ENCODE measurements around the gene BMI1. TPM values are rescaled to one million over a fixed set of nuclear protein-coding genes. Genes with fewer than 3 reads are reported as not detected.

BMI1 gene
- total RNA-seq, 1 experiment from 2014 or later: 6.8 TPM

GRCh38 chr10:22319980-22320558 is 830 bp upstream of the BMI1 start:
- Mint-ChIP-seq H3K9me3 (peaks cover 4 to 5% of the 10 kb centered on the region in 2 experiments; a peak in 3 of 5 replicates), H3K27ac (no peak overlapping the region), H3K27me3 (ENCODE audit: low read depth) (peaks cover 85% of the 10 kb centered on the region), H3K36me3 (ENCODE audit: insufficient read depth in 1 of 3, low read depth in 3 of 3) (peaks cover 0 to 2% (median 1%) of the 10 kb centered on the region in 3 experiments; a peak in 3 of 7 replicates), H3K4me1 (peaks cover 42 to 63% of the 10 kb centered on the region in 2 experiments), H3K4me3 (peak overlapping the region; percentile 58 to 82)
- H3K27me3 ChIP-seq (ENCODE audit: insufficient read depth, low read length): peaks cover 56% of the 10 kb centered on the region
- TF ChIP-seq CTCF (conservative IDR thresholded peaks at IDR 0.05): no peak
- no CpG with 5 or more reads among the region's 30 CpGs for WGBS (ENCODE audit: extremely low coverage, insufficient read length, low lambda C conversion rate)
- H2BK20ac ChIP-seq (ENCODE audit: low read depth, low read length, poor library complexity, severe bottlenecking): no peak overlapping the region
- no peak overlapping the region for H2AFZ ChIP-seq (ENCODE audit: low read length)
- H2BK120ac ChIP-seq (ENCODE audit: low read depth, low read length, poor library complexity, severe bottlenecking): no peak overlapping the region
- no peak overlapping the region for H2BK5ac ChIP-seq (ENCODE audit: insufficient read length, low read length)
- peaks cover 5% of the 10 kb centered on the region; the same call in 1 of the 2 replicates for H3K4me1 ChIP-seq (ENCODE audit: insufficient read depth, low read length)
- H2BK12ac ChIP-seq (ENCODE audit: insufficient read length, low read depth, low read length): no peak overlapping the region
- no peak overlapping the region for H3K14ac ChIP-seq (ENCODE audit: insufficient read depth, low read length)
- H4K20me1 ChIP-seq (ENCODE audit: control insufficient read depth, insufficient read depth, insufficient read length): no peaks in the 10 kb centered on the region
- no peak overlapping the region for H2AK5ac ChIP-seq (ENCODE audit: insufficient read length, low read length)
- no peak overlapping the region for H3K23ac ChIP-seq (ENCODE audit: insufficient read length, low read depth, low read length)
- no peaks in the 10 kb centered on the region for H3K79me1 ChIP-seq (ENCODE audit: insufficient read depth, low read depth, low read length, poor library complexity, severe bottlenecking)
- H3K56ac ChIP-seq (ENCODE audit: insufficient read length, low read depth, low read length): no peak overlapping the region
- no peak overlapping the region for H3K4ac ChIP-seq (ENCODE audit: low read depth, low read length)
- no peaks in the 10 kb centered on the region for H3K79me2 ChIP-seq (ENCODE audit: insufficient read depth, low read length)
- no peak overlapping the region for H2BK15ac ChIP-seq (ENCODE audit: low read depth, low read length)
- H3K9ac ChIP-seq (ENCODE audit: extremely low read depth, insufficient read length, low read length): no peak overlapping the region
- H4K8ac ChIP-seq (replicated peaks; ENCODE audit: insufficient read length, low read depth, low read length): no peak overlapping the region
- no peak overlapping the region for H4K91ac ChIP-seq (ENCODE audit: insufficient read length, low read depth, low read length)
- H4K5ac ChIP-seq (ENCODE audit: insufficient read length, low read depth, low read length): no peak overlapping the region
- no peak for DNase-seq
- H3K27ac ChIP-seq (ENCODE audit: insufficient read length, low read depth, low read length): no peak overlapping the region
- no peak overlapping the region for H3K18ac ChIP-seq (ENCODE audit: insufficient read length, low read depth, low read length)
- no peaks in the 10 kb centered on the region for H3K9me3 ChIP-seq (ENCODE audit: control insufficient read depth, low read depth, low read length)
- peaks cover 12% of the 10 kb centered on the region for H3K23me2 ChIP-seq (ENCODE audit: insufficient read length, low read depth, low read length, poor library complexity, severe bottlenecking)
- no peak overlapping the region for H3T11ph ChIP-seq (ENCODE audit: low read length)
- no peak overlapping the region for H3K4me2 ChIP-seq (ENCODE audit: insufficient read depth, insufficient read length, low read length)
